A549 (cell line): Measurements from ENCODE around the gene BRINP1. TPM values are rescaled to one million over a fixed set of nuclear protein-coding genes. Genes with fewer than 3 reads are reported as not detected.

Experiments
- ATAC-seq, 2 experiments: fragments of 200-7000 bp in 1 of 2; fragments of >200 bp in 1 of 2; cut with Nextera tagmentation in 1 of 2; cut with Tn5 transposase in 1 of 2; 3 replicates each; pipeline versions ENCODE4 v1.8.0 to v1.9.1; 2018 to 2020; ENCODE audit warnings: mild to moderate bottlenecking in 1 of 2, moderate library complexity in 1 of 2
- CTCF ChIA-PET: fragments of 300-600 bp; sonication (Branson Sonifier 250); formaldehyde crosslinking; extraction: SDS; loops from one replicate; lab custom pipeline; 2021; ENCODE audit warnings: antibody characterized with exemption, inconsistent platforms; lab: Yijun Ruan, JAX
- POLR2A ChIA-PET: fragments of 350-600 bp; formaldehyde crosslinking; extraction: SDS; loops from one replicate; lab custom pipeline; 2021; ENCODE audit warnings: antibody characterized with exemption, inconsistent platforms; lab: Yijun Ruan, JAX
- DNase-seq, 2 experiments: peaks; one replicate each; pipeline versions ENCODE4 v3.0.0 to v3.0.0-alpha.2; 2011 to 2016; ENCODE audit warnings: low read depth in 1 of 2, low spot score in 1 of 2
- FAIRE-seq: peaks from 2 replicates; lab custom pipeline; 2011; peaks lifted over from hg19 to GRCh38; lab: Jason Lieb, UNC
- H3K27ac ChIP-seq, 2 experiments: fragments of >200 bp; sonication (Bioruptor Twin); formaldehyde crosslinking; 3 replicates each; pipeline ENCODE4 v1.5.1; 2016 to 2017
- H3K4me1 ChIP-seq: fragments of >200 bp; sonication (Bioruptor Twin); formaldehyde crosslinking; 3 replicates; pipeline ENCODE4 v1.6.1; 2016
- H3K4me2 ChIP-seq: fragments of >200 bp; sonication (Bioruptor Twin); formaldehyde crosslinking; 3 replicates; pipeline ENCODE4 v1.6.1; 2016
- H3K4me3 ChIP-seq: fragments of >200 bp; sonication (Bioruptor Twin); formaldehyde crosslinking; 3 replicates; pipeline ENCODE4 v1.5.1; 2016
- H3K9me3 ChIP-seq: fragments of >200 bp; sonication (Bioruptor Twin); formaldehyde crosslinking; 3 replicates; pipeline ENCODE4 v1.6.1; 2016
- BHLHE40 ChIP-seq: IDR thresholded peaks from 2 replicates; pipeline ENCODE4 v1.6.1; 2012; ENCODE audit warnings: low read depth, low read length, inconsistent platforms
- CBX8 ChIP-seq: fragments of 200-600 bp; sonication (generic); IDR thresholded peaks from 2 replicates; pipeline ENCODE4 v1.6.1; 2016
- CEBPB ChIP-seq, 2 experiments: fragments of >200 bp in 1 of 2; sonication (Bioruptor Twin) in 1 of 2; formaldehyde crosslinking in 1 of 2; IDR thresholded peaks; 2 replicates each; pipeline ENCODE4 v1.6.1; 2012 to 2016
- CHD4 ChIP-seq: fragments of 200-600 bp; sonication (generic); IDR thresholded peaks from 2 replicates; pipeline ENCODE4 v1.6.1; 2016; ENCODE audit warnings: antibody characterized with exemption, mild to moderate bottlenecking, borderline replicate concordance
- EHF ChIP-seq: fragments of 250-450 bp; sonication (Bioruptor Pico); IDR thresholded peaks from 2 replicates; pipeline ENCODE4 v1.5.0; 2020; ENCODE audit warnings: mild to moderate bottlenecking
- EHMT2 ChIP-seq: fragments of 200-600 bp; sonication (generic); IDR thresholded peaks from 2 replicates; pipeline ENCODE4 v1.6.1; 2016; ENCODE audit warnings: antibody characterized with exemption, low read depth, mild to moderate bottlenecking, moderate library complexity
- ESRRA ChIP-seq: fragments of 150-350 bp; IDR thresholded peaks from 2 replicates; pipeline ENCODE4 v1.6.1; 2014; ENCODE audit warnings: mild to moderate bottlenecking, low read length, borderline replicate concordance
- FOSB ChIP-seq: fragments of 250-450 bp; sonication (Bioruptor Pico); IDR thresholded peaks from 2 replicates; pipeline ENCODE4 v1.5.0; 2020; ENCODE audit warnings: mild to moderate bottlenecking, moderate library complexity
- FOSL2 ChIP-seq, 2 experiments: fragments of 450-650 bp in 1 of 2; fragments of >200 bp in 1 of 2; sonication (Bioruptor Twin) in 1 of 2; formaldehyde crosslinking; IDR thresholded peaks; 2 replicates each; pipeline versions ENCODE4 v1.5.0 to v1.6.1; 2016 to 2020; ENCODE audit warnings: mild to moderate bottlenecking in 1 of 2, moderate library complexity in 1 of 2
- HDAC2 ChIP-seq: fragments of 200-600 bp; sonication (generic); IDR thresholded peaks from 2 replicates; pipeline ENCODE4 v1.6.1; 2016
- HOXA7 ChIP-seq: fragments of 250-450 bp; sonication (Bioruptor Pico); IDR thresholded peaks from 2 replicates; pipeline ENCODE4 v1.5.0; 2020; ENCODE audit warnings: mild to moderate bottlenecking, moderate library complexity
- HOXB13 ChIP-seq: fragments of 250-450 bp; sonication (Bioruptor Pico); IDR thresholded peaks from 2 replicates; pipeline ENCODE4 v1.5.0; 2020; ENCODE audit warnings: low read depth, mild to moderate bottlenecking, moderate library complexity
- HOXB5 ChIP-seq: fragments of 250-450 bp; sonication (Bioruptor Pico); IDR thresholded peaks from 2 replicates; pipeline ENCODE4 v1.5.0; 2020; ENCODE audit warnings: mild to moderate bottlenecking, moderate library complexity
- JUN ChIP-seq, 2 experiments: fragments of >200 bp; sonication (Bioruptor Twin); formaldehyde crosslinking; IDR thresholded peaks; 2 replicates in 1 of 2; 3 replicates in 1 of 2; pipeline ENCODE4 v1.6.1; 2016 to 2017
- JUNB ChIP-seq: fragments of >200 bp; sonication (Bioruptor Twin); formaldehyde crosslinking; IDR thresholded peaks from 2 replicates; pipeline ENCODE4 v1.6.1; 2016
- MAFK ChIP-seq: fragments of 450-650 bp; IDR thresholded peaks from 2 replicates; pipeline ENCODE4 v1.6.1; 2014; ENCODE audit not compliant: partially characterized antibody
- MAZ ChIP-seq: fragments of 150-350 bp; IDR thresholded peaks from 2 replicates; pipeline ENCODE4 v1.6.1; 2014; ENCODE audit warnings: antibody characterized with exemption, low read depth, low read length, borderline replicate concordance
- MYC ChIP-seq: IDR thresholded peaks from 2 replicates; pipeline ENCODE4 v1.6.1; 2012; ENCODE audit warnings: mild to moderate bottlenecking, inconsistent platforms, low read length, improper control_type of control experiment, borderline replicate concordance
- PBX3 ChIP-seq: IDR thresholded peaks from 2 replicates; pipeline ENCODE4 v1.6.1; 2012
- POLR2A ChIP-seq: IDR thresholded peaks from 2 replicates; pipeline ENCODE4 v1.6.1; 2012; ENCODE audit warnings: mild to moderate bottlenecking, low read length
- POLR2AphosphoS2 ChIP-seq: conservative IDR thresholded peaks from 2 replicates; pipeline ENCODE4 v1.6.1; 2012; ENCODE audit warnings: low read length, improper control_type of control experiment, inconsistent platforms
- RCOR1 ChIP-seq: fragments of 150-350 bp; IDR thresholded peaks from 2 replicates; pipeline ENCODE4 v1.6.1; 2014; ENCODE audit warnings: antibody characterized with exemption, low read length, low read depth
- REST ChIP-seq: fragments of 200-600 bp; sonication (generic); IDR thresholded peaks from 2 replicates; pipeline ENCODE4 v1.6.1; 2016; ENCODE audit warnings: antibody characterized with exemption, mild to moderate bottlenecking, moderate library complexity
- RFX5 ChIP-seq: fragments of 450-650 bp; IDR thresholded peaks from 2 replicates; pipeline ENCODE4 v1.7.1; 2014; ENCODE audit warnings: antibody characterized with exemption, mild to moderate bottlenecking, moderate library complexity
- RNF2 ChIP-seq: fragments of 200-600 bp; sonication (generic); IDR thresholded peaks from 2 replicates; pipeline ENCODE4 v1.6.1; 2016; ENCODE audit warnings: low read depth, mild to moderate bottlenecking, antibody characterized with exemption, moderate library complexity, borderline replicate concordance
- SMC3 ChIP-seq: fragments of >200 bp; sonication (Bioruptor Twin); formaldehyde crosslinking; IDR thresholded peaks from 3 replicates; pipeline ENCODE4 v1.6.1; 2018; ENCODE audit warnings: inconsistent platforms
- SREBF2 ChIP-seq: fragments of 450-650 bp; IDR thresholded peaks from 2 replicates; pipeline ENCODE4 v1.6.1; 2014; ENCODE audit warnings: mild to moderate bottlenecking, moderate library complexity
- TFCP2L1 ChIP-seq: fragments of 250-450 bp; sonication (Bioruptor Pico); IDR thresholded peaks from 2 replicates; pipeline ENCODE4 v1.5.0; 2021; ENCODE audit warnings: mild to moderate bottlenecking
- ZC3H11A ChIP-seq: fragments of 450-650 bp; IDR thresholded peaks from 2 replicates; pipeline ENCODE4 v1.6.1; 2014; ENCODE audit warnings: antibody characterized with exemption, mild to moderate bottlenecking
- ZFP36 ChIP-seq: fragments of 450-650 bp; IDR thresholded peaks from 2 replicates; pipeline ENCODE4 v1.6.1; 2014; ENCODE audit warnings: borderline replicate concordance; ENCODE audit not compliant: partially characterized antibody
- WGBS: methylation state at CpG from one replicate; pipeline ENCODE4 v1.1.6; 2017; ENCODE audit errors: missing lambda C conversion rate; 5-methylcytosine and 5-hydroxymethylcytosine counted together
- polyA plus RNA-seq, 4 experiments: library from polyadenylated mRNA; depleted of rRNA in 3 of 4; stranded (reverse); fragments of >200 nt; fragmentation: RNase III in 1 of 4; extraction: RNeasy Plus Mini Kit Qiagen cat#74134 plus additional on column Dnase treatment in 1 of 4; gene quantifications; 2 replicates in 3 of 4; 3 replicates in 1 of 4; pipeline ENCODE4 v1.2.3, GENCODE V29; 2011 to 2017
- TF ChIP-seq, protein P1 (sequence below): fragments of >200 bp; sonication (Bioruptor Twin); formaldehyde crosslinking; IDR thresholded peaks from 2 replicates; pipeline ENCODE4 v1.6.1; 2016

The BRINP1 gene
- polyA plus RNA-seq, 2 of the 4 experiments (the other 2 are of a cell fraction), result 0.13 to 0.17 TPM

DNA sequence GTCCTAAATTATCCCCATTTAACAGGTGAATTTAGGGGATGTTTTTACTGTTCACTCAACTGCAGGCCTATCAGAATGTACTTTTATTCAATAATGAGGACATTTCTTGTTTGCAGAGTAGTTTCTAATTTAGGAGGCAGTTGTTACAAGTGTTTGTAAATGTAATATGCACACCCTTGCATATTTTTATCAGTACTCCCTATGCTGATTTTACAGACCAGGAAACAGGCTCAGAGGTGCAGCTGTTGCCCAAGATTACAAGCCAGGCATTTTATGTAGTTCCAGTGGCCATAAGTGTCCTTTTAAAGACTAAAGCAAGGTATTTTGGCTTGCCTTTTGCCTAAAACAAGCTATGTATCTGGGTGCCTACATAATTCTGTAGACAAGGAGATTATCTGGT, 47.6 kb upstream of the BRINP1 start:
- no peak overlapping the region for H3K27ac ChIP-seq
- H3K9me3 ChIP-seq, result no peaks in the 10 kb centered on the region
- no peaks in the 10 kb centered on the region for H3K4me1 ChIP-seq
- ATAC-seq (no peak), FAIRE-seq (no peak), DNase-seq (no peak)
- ChIA-PET CTCF (no interaction called here), POLR2A (no interaction called here)
- H3K4me3 ChIP-seq, result no peak overlapping the region
- no peak for TF ChIP-seq ZC3H11A
- no peak for TF ChIP-seq HOXA7
- TF ChIP-seq CEBPB (IDR thresholded peaks at IDR 0.05), result no peak
- no peak for TF ChIP-seq RNF2
- no peak for TF ChIP-seq HDAC2
- no peak for TF ChIP-seq RFX5
- no peak for TF ChIP-seq CHD4
- no peak for TF ChIP-seq HOXB5
- no peak for TF ChIP-seq EHF (CRISPR knock-in tag)
- TF ChIP-seq JUNB, result no peak
- TF ChIP-seq CBX8, result no peak
- no peak for TF ChIP-seq JUN (IDR thresholded peaks at IDR 0.05)
- no peak for TF ChIP-seq HOXB13 (CRISPR knock-in tag)
- no peak for TF ChIP-seq PBX3
- no peak overlapping the region for H3K4me2 ChIP-seq

DNA sequence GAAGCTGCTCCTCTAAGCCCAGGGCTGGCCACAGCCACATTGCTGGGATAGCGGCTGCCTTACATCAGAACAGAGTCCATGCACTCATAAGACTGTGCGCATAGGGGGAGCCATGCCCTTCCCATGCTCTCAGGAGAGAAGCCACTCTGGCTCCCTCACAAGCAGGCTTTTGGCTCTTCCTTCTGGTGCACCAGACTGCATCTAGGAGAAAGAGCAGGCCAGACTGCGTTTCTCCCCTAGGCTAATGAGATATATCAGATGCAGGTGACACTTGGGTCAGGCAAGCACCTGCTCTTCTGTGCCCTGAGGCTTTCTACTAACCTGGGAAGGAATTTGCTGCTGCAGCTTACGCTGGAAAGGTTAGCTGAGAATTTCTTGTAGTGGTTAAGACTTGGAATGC, 43.2 kb upstream of the BRINP1 start:
- Histone ChIP-seq H3K4me1 (no peaks in the 10 kb centered on the region), H3K4me2 (no peak overlapping the region), H3K27ac (no peak overlapping the region), H3K9me3 (no peaks in the 10 kb centered on the region), H3K4me3 (no peak overlapping the region)
- no peak for ATAC-seq
- TF ChIP-seq ZC3H11A, result no peak
- no peak for TF ChIP-seq FOSB (CRISPR knock-in tag)
- no peak for TF ChIP-seq POLR2AphosphoS2
- no peak for TF ChIP-seq FOSL2 (IDR thresholded peaks at IDR 0.05)
- TF ChIP-seq FOSL2 (CRISPR knock-in tag; IDR thresholded peaks at IDR 0.05), result no peak
- no peak for TF ChIP-seq RCOR1
- no peak for DNase-seq
- ChIA-PET POLR2A (no interaction called here), CTCF (no interaction called here)
- no peak for FAIRE-seq
- 0% methylated on average over 3 of the region's 4 CpGs for WGBS

GRCh38 chr9:119409552-119409951, 40.3 kb upstream of the BRINP1 start:
- Histone ChIP-seq H3K4me3 (no peak overlapping the region), H3K27ac (no peak overlapping the region), H3K9me3 (no peaks in the 10 kb centered on the region), H3K4me2 (no peak overlapping the region), H3K4me1 (no peaks in the 10 kb centered on the region)
- ATAC-seq, result no peak
- 0% methylated on average over 3 of the region's 3 CpGs for WGBS
- no peak for DNase-seq
- no peak for FAIRE-seq
- POLR2A ChIA-PET, result no interaction called here
- CTCF ChIA-PET, result interaction anchor here (1.3 kb wide), 1 partner anchor 14 kb away, joined by 3 read pairs; no protein-coding TSS in a partner anchor
- no peak for TF ChIP-seq EHMT2
- TF ChIP-seq MYC, result no peak
- no peak for TF ChIP-seq JUNB
- TF ChIP-seq, all 56 proteins: peak for 0

DNA sequence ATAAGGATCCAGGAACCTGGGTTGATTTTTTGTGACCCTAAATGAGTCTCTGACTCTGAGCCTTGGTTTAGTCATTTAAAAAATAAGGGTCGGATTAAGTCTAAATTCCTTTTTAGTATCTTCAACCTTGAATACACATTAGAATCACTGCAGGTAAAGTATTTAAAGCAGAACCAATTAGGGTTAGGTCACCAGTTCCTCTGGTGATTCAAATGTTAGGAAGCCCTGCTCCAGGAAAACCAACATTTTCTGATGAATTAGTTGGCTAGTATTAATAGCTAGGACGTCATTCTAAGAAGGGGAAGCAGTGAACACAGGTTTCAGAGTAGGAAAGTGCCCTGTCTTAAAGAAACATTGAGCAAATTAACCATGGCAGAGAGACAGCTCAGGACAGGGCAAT, 31.4 kb upstream of the BRINP1 start:
- no peak overlapping the region for H3K27ac ChIP-seq
- ChIA-PET CTCF (no interaction called here), POLR2A (no interaction called here)
- H3K4me3 ChIP-seq, result no peak overlapping the region
- 2% methylated on average over 2 of the region's 2 CpGs for WGBS
- no peak for FAIRE-seq
- H3K9me3 ChIP-seq, result no peaks in the 10 kb centered on the region
- ATAC-seq, result no peak
- H3K4me1 ChIP-seq, result no peaks in the 10 kb centered on the region
- no peak overlapping the region for H3K4me2 ChIP-seq
- DNase-seq, result no peak
- TF ChIP-seq SREBF2 (no peak), MAZ (no peak), SMC3 (no peak), EHMT2 (no peak), TFCP2L1 (CRISPR knock-in tag) (no peak), ZC3H11A (no peak), POLR2A (no peak), BHLHE40 (no peak), ESRRA (no peak), POLR2AphosphoS2 (no peak), REST (no peak), EHF (CRISPR knock-in tag) (no peak), ZFP36 (no peak), MAFK (no peak)
- TF ChIP-seq, protein P1, sequence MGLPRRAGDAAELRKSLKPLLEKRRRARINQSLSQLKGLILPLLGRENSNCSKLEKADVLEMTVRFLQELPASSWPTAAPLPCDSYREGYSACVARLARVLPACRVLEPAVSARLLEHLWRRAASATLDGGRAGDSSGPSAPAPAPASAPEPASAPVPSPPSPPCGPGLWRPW, result no peak
